Calu3 (cell line): ENCODE results near the gene TTC39A. TPM values are rescaled to one million over a fixed set of nuclear protein-coding genes. Genes with fewer than 3 reads are reported as not detected.
A peak's percentile ranks its signal among the peaks of the same experiment; 100 is the strongest.

Experiments used
- BruUV-seq: library from RNA; stranded (reverse); fragments of 400-500 nt; replicated peaks from 2 replicates; lab custom pipeline; 2021; lab: Mats Ljungman, UMichigan
- CTCF ChIA-PET: fragments of 300-600 bp; sonication (Branson Sonifier 250); formaldehyde crosslinking; loops from one replicate; lab custom pipeline; 2022; ENCODE audit warnings: antibody characterized with exemption; lab: Charles Lee
- DNase-seq: peaks from one replicate; pipeline ENCODE4 v3.0.0; 2022
- H3K27ac Mint-ChIP-seq: one replicate; pipeline ENCODE4 v1.8.0; 2022; ENCODE audit warnings: mixed read lengths; ENCODE audit not compliant: unreplicated experiment
- H3K27me3 Mint-ChIP-seq: one replicate; pipeline ENCODE4 v1.8.0; 2022; ENCODE audit warnings: mixed read lengths; ENCODE audit not compliant: unreplicated experiment
- H3K36me3 Mint-ChIP-seq: one replicate; pipeline ENCODE4 v1.8.0; 2022; ENCODE audit warnings: mild to moderate bottlenecking, moderate library complexity, mixed read lengths; ENCODE audit not compliant: insufficient read depth, unreplicated experiment
- H3K4me1 Mint-ChIP-seq: one replicate; pipeline ENCODE4 v1.8.0; 2022; ENCODE audit warnings: mild to moderate bottlenecking, low read depth, mixed read lengths; ENCODE audit not compliant: unreplicated experiment
- H3K4me3 Mint-ChIP-seq: one replicate; pipeline ENCODE4 v1.8.0; 2022; ENCODE audit warnings: mild to moderate bottlenecking, low read depth, moderate library complexity, mixed read lengths; ENCODE audit not compliant: unreplicated experiment
- H3K9me3 Mint-ChIP-seq: one replicate; pipeline ENCODE4 v1.8.0; 2022; ENCODE audit warnings: low read depth, mixed read lengths; ENCODE audit not compliant: unreplicated experiment
- CTCF ChIP-seq: fragments of 200-600 bp; IDR thresholded peaks from one replicate; pipeline ENCODE4 v1.8.0; 2022; ENCODE audit warnings: antibody characterized with exemption; ENCODE audit not compliant: unreplicated experiment
- intact Hi-C: fragments of 100-400 bp; cut with micrococcal nuclease; formaldehyde crosslinking; loops from one replicate; pipeline ENCODE4 v1.10.0; 2022; ENCODE audit not compliant: unreplicated experiment
- total RNA-seq: library from RNA; stranded (reverse); gene quantifications from 2 replicates; pipeline ENCODE4 v1.2.3, GENCODE V29; 2022

TTC39A gene
- total RNA-seq, 1 experiment from 2014 or later, result 18.8 TPM

- no peaks in the 10 kb centered on the region for H3K9me3 Mint-ChIP-seq
- no TSS peak for BruUV-seq
- intact Hi-C loops, result no loop called here
- H3K4me3 Mint-ChIP-seq, result peak overlapping the region; percentile 31
- peaks cover 45% of the 10 kb centered on the region for H3K4me1 Mint-ChIP-seq
- H3K27me3 Mint-ChIP-seq, result no peaks in the 10 kb centered on the region
- peak overlapping the region; percentile 95 for H3K27ac Mint-ChIP-seq
- DNase-seq, result no peak
- H3K36me3 Mint-ChIP-seq, result peaks cover 21% of the 10 kb centered on the region
- no peak for TF ChIP-seq CTCF
- CTCF ChIA-PET, result no interaction called here
Observed at GRCh38 chr1:51314974-51315373, 15.4 kb downstream of the TTC39A start.

- DNase-seq, result peak; percentile 40
- no peaks in the 10 kb centered on the region for H3K9me3 Mint-ChIP-seq
- no TSS peak for BruUV-seq
- H3K36me3 Mint-ChIP-seq, result peaks cover 21% of the 10 kb centered on the region
- no peaks in the 10 kb centered on the region for H3K27me3 Mint-ChIP-seq
- CTCF ChIA-PET, result interaction anchor here (0.6 to 1.1 kb wide), 3 partner anchors 11 to 169 kb away, joined by 3 to 6 read pairs (median 3); no protein-coding TSS in a partner anchor
- peak overlapping the region; percentile 31 for H3K4me3 Mint-ChIP-seq
- peak overlapping the region; percentile 95 for H3K27ac Mint-ChIP-seq
- intact Hi-C loops, result no loop called here
- no peak for TF ChIP-seq CTCF
- peaks cover 45% of the 10 kb centered on the region for H3K4me1 Mint-ChIP-seq
Observed at GRCh38 chr1:51313961-51314777, 16.2 kb downstream of the TTC39A start.

- peak overlapping the region; percentile 31 for H3K4me3 Mint-ChIP-seq
- no peak for TF ChIP-seq CTCF
- peaks cover 45% of the 10 kb centered on the region for H3K4me1 Mint-ChIP-seq
- BruUV-seq, result no TSS peak
- no peaks in the 10 kb centered on the region for H3K9me3 Mint-ChIP-seq
- intact Hi-C loops, result no loop called here
- no peaks in the 10 kb centered on the region for H3K27me3 Mint-ChIP-seq
- CTCF ChIA-PET, result interaction anchor here (0.6 to 1.1 kb wide), 4 partner anchors 10 to 170 kb away, joined by 3 to 6 read pairs (median 3); no protein-coding TSS in a partner anchor
- peak; percentile 48 for DNase-seq
- peaks cover 21% of the 10 kb centered on the region for H3K36me3 Mint-ChIP-seq
- H3K27ac Mint-ChIP-seq, result peak overlapping the region; percentile 95
Observed at GRCh38 chr1:51313268-51313852, 17.0 kb downstream of the TTC39A start.

- no peak for TF ChIP-seq CTCF
- no peaks in the 10 kb centered on the region for H3K27me3 Mint-ChIP-seq
- intact Hi-C loops, result no loop called here
- no TSS peak for BruUV-seq
- no peak for DNase-seq
- H3K9me3 Mint-ChIP-seq, result no peaks in the 10 kb centered on the region
- CTCF ChIA-PET, result interaction anchor here (0.5 to 0.8 kb wide), 2 partner anchors 22 to 240 kb away, joined by 3 read pairs; no protein-coding TSS in a partner anchor
- H3K4me1 Mint-ChIP-seq, result peaks cover 45% of the 10 kb centered on the region
- no peak overlapping the region for H3K4me3 Mint-ChIP-seq
- H3K27ac Mint-ChIP-seq, result no peak overlapping the region
- H3K36me3 Mint-ChIP-seq, result peaks cover 21% of the 10 kb centered on the region
Observed at GRCh38 chr1:51312718-51313117, 17.6 kb downstream of the TTC39A start.
